IMR-90 (cell line): Measurements from ENCODE around the gene HS6ST2. TPM values are rescaled to one million over a fixed set of nuclear protein-coding genes. Genes with fewer than 3 reads are reported as not detected.

ENCODE experiments used
- ATAC-seq: fragments of 200-7000 bp; cut with Tn5 transposase; 2 replicates; pipeline ENCODE4 v1.9.1; 2020; ENCODE audit warnings: low read depth, mild to moderate bottlenecking, moderate library complexity
- BruUV-seq: library from RNA; stranded (reverse); fragments of 400-500 nt; replicated peaks from 2 replicates; lab custom pipeline; 2021; lab: Mats Ljungman, UMichigan
- CTCF ChIA-PET: fragments of 300-600 bp; formaldehyde crosslinking; extraction: SDS; loops from one replicate; lab custom pipeline; 2021; ENCODE audit warnings: antibody characterized with exemption; lab: Yijun Ruan, JAX
- POLR2A ChIA-PET: fragments of 300-600 bp; sonication (Branson Sonifier 250); formaldehyde crosslinking; loops from one replicate; lab custom pipeline; 2022; ENCODE audit warnings: antibody characterized with exemption; ENCODE audit not compliant: unreplicated experiment; lab: Charles Lee
- DNase-seq: peaks from one replicate; pipeline ENCODE4 v3.0.0; 2013
- H2AFZ ChIP-seq: replicated peaks from 2 replicates; pipeline ENCODE3; 2013; ENCODE audit warnings: low read length, mild to moderate bottlenecking; ENCODE audit not compliant: poor library complexity
- H2AK5ac ChIP-seq: 2 replicates; pipeline ENCODE4 v1.6.1; 2013; ENCODE audit warnings: low read depth, low read length, inconsistent platforms
- H2AK9ac ChIP-seq: replicated peaks from 2 replicates; pipeline ENCODE3; 2013; ENCODE audit warnings: mild to moderate bottlenecking, low read depth, low read length, moderate library complexity; ENCODE audit not compliant: poor library complexity
- H2BK120ac ChIP-seq: 2 replicates; pipeline ENCODE4 v1.6.1; 2013; ENCODE audit warnings: low read depth, low read length, inconsistent platforms
- H2BK15ac ChIP-seq: 3 replicates; pipeline ENCODE4 v1.6.1; 2013; ENCODE audit warnings: low read depth, low read length, inconsistent platforms
- H2BK20ac ChIP-seq: 2 replicates; pipeline ENCODE4 v1.6.1; 2013; ENCODE audit warnings: low read depth, mild to moderate bottlenecking, inconsistent platforms, low read length, moderate library complexity
- H2BK5ac ChIP-seq: 2 replicates; pipeline ENCODE4 v1.6.1; 2013; ENCODE audit warnings: mild to moderate bottlenecking, low read depth, low read length, inconsistent platforms; ENCODE audit not compliant: poor library complexity, severe bottlenecking
- H3K14ac ChIP-seq: replicated peaks from 2 replicates; pipeline ENCODE4 v1.6.1; 2013; ENCODE audit warnings: low read depth, low read length, inconsistent platforms
- H3K18ac ChIP-seq: 2 replicates; pipeline ENCODE4 v1.6.1; 2013; ENCODE audit warnings: low read depth, low read length, control low read depth
- H3K23ac ChIP-seq: 2 replicates; pipeline ENCODE4 v1.6.1; 2013; ENCODE audit warnings: low read depth, low read length, inconsistent platforms
- H3K27ac ChIP-seq: 2 replicates; pipeline ENCODE4 v1.5.1; 2013; ENCODE audit warnings: mild to moderate bottlenecking, control low read depth, low read length; ENCODE audit not compliant: insufficient read depth
- H3K27me3 ChIP-seq: 2 replicates; pipeline ENCODE4 v1.6.1; 2013; ENCODE audit warnings: low read length; ENCODE audit not compliant: control insufficient read depth, insufficient read depth
- H3K36me3 ChIP-seq: 2 replicates; pipeline ENCODE4 v1.6.1; 2013; ENCODE audit warnings: low read length, mixed read lengths; ENCODE audit not compliant: control insufficient read depth, insufficient read depth
- H3K4ac ChIP-seq: 2 replicates; pipeline ENCODE4 v1.6.1; 2013; ENCODE audit warnings: low read depth, low read length, inconsistent platforms
- H3K4me1 ChIP-seq: 2 replicates; pipeline ENCODE4 v1.6.1; 2013; ENCODE audit warnings: low read length, mixed read lengths; ENCODE audit not compliant: control insufficient read depth, insufficient read depth
- H3K4me2 ChIP-seq: 2 replicates; pipeline ENCODE4 v1.6.1; 2013; ENCODE audit warnings: low read depth, mild to moderate bottlenecking, control low read depth, low read length, moderate library complexity
- H3K4me3 ChIP-seq: 2 replicates; pipeline ENCODE4 v1.5.1; 2013; ENCODE audit warnings: low read depth, mild to moderate bottlenecking, control low read depth, low read length, moderate library complexity; ENCODE audit not compliant: insufficient read depth
- H3K56ac ChIP-seq: 2 replicates; pipeline ENCODE4 v1.6.1; 2013; ENCODE audit warnings: low read length, inconsistent platforms; ENCODE audit not compliant: insufficient read depth; ENCODE audit errors: extremely low read depth
- H3K79me1 ChIP-seq, 2 experiments: 2 replicates each; pipeline ENCODE4 v1.6.1; 2013; ENCODE audit warnings: low read length in 2 of 2, inconsistent platforms in 1 of 2, low read depth in 1 of 2
- H3K9ac ChIP-seq: 2 replicates; pipeline ENCODE4 v1.6.1; 2013; ENCODE audit warnings: low read depth, low read length, control low read depth
- H3K9me1 ChIP-seq: 2 replicates; pipeline ENCODE4 v1.6.1; 2013; ENCODE audit warnings: low read length, inconsistent platforms; ENCODE audit not compliant: insufficient read depth
- H3K9me3 ChIP-seq: 2 replicates; pipeline ENCODE4 v1.6.1; 2013; ENCODE audit warnings: low read length; ENCODE audit not compliant: control insufficient read depth, insufficient read depth
- H4K20me1 ChIP-seq: 2 replicates; pipeline ENCODE4 v1.6.1; 2013; ENCODE audit warnings: low read length, inconsistent platforms; ENCODE audit not compliant: insufficient read depth
- H4K5ac ChIP-seq: 2 replicates; pipeline ENCODE4 v1.6.1; 2013; ENCODE audit warnings: mild to moderate bottlenecking, low read depth, low read length, control low read depth
- H4K8ac ChIP-seq, 2 experiments: 2 replicates each; pipeline ENCODE4 v1.6.1; 2013; ENCODE audit warnings: low read depth in 2 of 2, low read length in 2 of 2, control low read depth in 1 of 2, inconsistent platforms in 1 of 2
- H4K91ac ChIP-seq: 2 replicates; pipeline ENCODE4 v1.6.1; 2013; ENCODE audit warnings: low read depth, low read length, inconsistent platforms; ENCODE audit not compliant: insufficient read depth
- BHLHE40 ChIP-seq: fragments of 150-350 bp; IDR thresholded peaks from 2 replicates; pipeline ENCODE4 v1.6.1; 2016; ENCODE audit warnings: mild to moderate bottlenecking, low read depth, low read length
- CEBPB ChIP-seq: IDR thresholded peaks from 2 replicates; pipeline ENCODE4 v1.6.1; 2012; ENCODE audit warnings: low read depth, low read length, improper control_type of control experiment
- CHD1 ChIP-seq: IDR thresholded peaks from 2 replicates; pipeline ENCODE4 v1.6.1; 2012; ENCODE audit warnings: low read depth, low read length, improper control_type of control experiment
- FOS ChIP-seq: fragments of 150-350 bp; IDR thresholded peaks from 2 replicates; pipeline ENCODE4 v1.6.1; 2016; ENCODE audit warnings: low read depth, low read length
- MAFK ChIP-seq: IDR thresholded peaks from 2 replicates; pipeline ENCODE4 v1.6.1; 2012; ENCODE audit warnings: low read depth, low read length, improper control_type of control experiment
- MAZ ChIP-seq: IDR thresholded peaks from 2 replicates; pipeline ENCODE4 v1.6.1; 2012; ENCODE audit warnings: low read depth, mild to moderate bottlenecking, low read length, improper control_type of control experiment, moderate library complexity, borderline replicate concordance
- MXI1 ChIP-seq: IDR thresholded peaks from 2 replicates; pipeline ENCODE4 v1.6.1; 2012; ENCODE audit warnings: low read depth, mild to moderate bottlenecking, low read length, moderate library complexity, borderline replicate concordance
- NFE2L2 ChIP-seq: fragments of 150-350 bp; IDR thresholded peaks from 2 replicates; pipeline ENCODE4 v1.6.1; 2016; ENCODE audit warnings: low read depth, mild to moderate bottlenecking, low read length
- POLR2A ChIP-seq: IDR thresholded peaks from 2 replicates; pipeline ENCODE4 v1.6.1; 2012; ENCODE audit warnings: mild to moderate bottlenecking, low read depth, low read length
- RAD21 ChIP-seq: IDR thresholded peaks from 2 replicates; pipeline ENCODE4 v1.6.1; 2012; ENCODE audit warnings: low read length, improper control_type of control experiment
- RCOR1 ChIP-seq: IDR thresholded peaks from 2 replicates; pipeline ENCODE4 v1.6.1; 2012; ENCODE audit warnings: mild to moderate bottlenecking, low read length, improper control_type of control experiment; ENCODE audit not compliant: insufficient replicate concordance
- RFX5 ChIP-seq: IDR thresholded peaks from 2 replicates; pipeline ENCODE4 v1.8.0; 2012; ENCODE audit warnings: low read depth, mild to moderate bottlenecking, low read length, moderate library complexity
- SMC3 ChIP-seq: fragments of 150-350 bp; IDR thresholded peaks from 2 replicates; pipeline ENCODE4 v1.6.1; 2016; ENCODE audit warnings: low read depth, mild to moderate bottlenecking, antibody characterized with exemption, low read length, moderate library complexity
- WGBS, 2 experiments: methylation state at CpG; one replicate each; pipeline versions ENCODE4 v1.1.5 to v1.1.7; 2013; ENCODE audit warnings: missing lambda C conversion rate in 2 of 2; ENCODE audit not compliant: insufficient read length in 1 of 2; ENCODE audit errors: extremely low coverage in 2 of 2; 5-methylcytosine and 5-hydroxymethylcytosine counted together
- dilution Hi-C: fragments of 300-500 bp; cut with HindIII; formaldehyde crosslinking; loops from one replicate; pipeline ENCODE4 v1.14.3; 2018; ENCODE audit warnings: low sequenced_read_pairs; ENCODE audit not compliant: unreplicated experiment
- in situ Hi-C: fragments of 300-500 bp; cut with MboI; formaldehyde crosslinking; loops from 3 replicates; pipeline ENCODE4 v1.14.3; 2019; ENCODE audit warnings: low sequenced_read_pairs, inconsistent platforms, mixed read lengths
- intact Hi-C: fragments of 100-400 bp; cut with micrococcal nuclease; formaldehyde crosslinking; loops from 2 replicates; pipeline ENCODE4 v1.10.0; 2022
- polyA plus RNA-seq, 3 experiments: library from polyadenylated mRNA; depleted of rRNA; stranded (reverse); fragments of >200 nt; gene quantifications; 2 replicates each; pipeline ENCODE4 v1.2.3, GENCODE V29; 2012; ENCODE audit warnings: low replicate concordance in 1 of 3
- total RNA-seq: library from RNA; depleted of rRNA; stranded (reverse); fragments of >200 nt; gene quantifications from 2 replicates; pipeline ENCODE4 v1.2.3, GENCODE V29; 2012
- TF ChIP-seq, protein P1 (sequence below): fragments of 150-350 bp; IDR thresholded peaks from 2 replicates; pipeline ENCODE4 v1.6.1; 2017; ENCODE audit warnings: mild to moderate bottlenecking, antibody characterized with exemption, low read length, low read depth
- TF ChIP-seq, protein P2 (sequence below): fragments of 150-350 bp; IDR thresholded peaks from 2 replicates; pipeline ENCODE4 v1.6.1; 2016; ENCODE audit warnings: low read depth, mild to moderate bottlenecking, low read length, moderate library complexity, borderline replicate concordance
- TF ChIP-seq, protein P3 (sequence below): conservative IDR thresholded peaks from 2 replicates; pipeline ENCODE4 v1.5.1; 2012; ENCODE audit warnings: mild to moderate bottlenecking, low read depth, low read length, improper control_type of control experiment

Gene HS6ST2
- total and polyA plus RNA-seq, 2 of the 4 experiments (the other 2 are of a cell fraction) = not detected

- dilution Hi-C loops = no loop called here
- POLR2A ChIA-PET = no interaction called here
These were observed 199.7 kb downstream of the HS6ST2 start for GRCh38 chrX:132758759-132759158.

More at GRCh38 chrX:132758759-132759158, 199.7 kb downstream of the HS6ST2 start:
- H4K8ac ChIP-seq = no peak overlapping the region
- H3K14ac ChIP-seq = no peak overlapping the region
- no peak overlapping the region for H4K5ac ChIP-seq
- WGBS, 2 experiments = 70% methylated on average over 2 of the region's 4 CpGs; no CpG with 5 or more reads in 1 of the 2 experiments
- TF ChIP-seq MXI1 = no peak
- TF ChIP-seq RCOR1 = no peak
- TF ChIP-seq CHD1 = no peak
- no peak for TF ChIP-seq NFE2L2
- TF ChIP-seq, protein P1, sequence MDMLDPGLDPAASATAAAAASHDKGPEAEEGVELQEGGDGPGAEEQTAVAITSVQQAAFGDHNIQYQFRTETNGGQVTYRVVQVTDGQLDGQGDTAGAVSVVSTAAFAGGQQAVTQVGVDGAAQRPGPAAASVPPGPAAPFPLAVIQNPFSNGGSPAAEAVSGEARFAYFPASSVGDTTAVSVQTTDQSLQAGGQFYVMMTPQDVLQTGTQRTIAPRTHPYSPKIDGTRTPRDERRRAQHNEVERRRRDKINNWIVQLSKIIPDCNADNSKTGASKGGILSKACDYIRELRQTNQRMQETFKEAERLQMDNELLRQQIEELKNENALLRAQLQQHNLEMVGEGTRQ = no peak
- no peak for TF ChIP-seq RAD21
- TF ChIP-seq MAFK = no peak
- no peak for TF ChIP-seq CEBPB
- no peak for TF ChIP-seq MAZ
- TF ChIP-seq RFX5 = no peak
- TF ChIP-seq, protein P2, sequence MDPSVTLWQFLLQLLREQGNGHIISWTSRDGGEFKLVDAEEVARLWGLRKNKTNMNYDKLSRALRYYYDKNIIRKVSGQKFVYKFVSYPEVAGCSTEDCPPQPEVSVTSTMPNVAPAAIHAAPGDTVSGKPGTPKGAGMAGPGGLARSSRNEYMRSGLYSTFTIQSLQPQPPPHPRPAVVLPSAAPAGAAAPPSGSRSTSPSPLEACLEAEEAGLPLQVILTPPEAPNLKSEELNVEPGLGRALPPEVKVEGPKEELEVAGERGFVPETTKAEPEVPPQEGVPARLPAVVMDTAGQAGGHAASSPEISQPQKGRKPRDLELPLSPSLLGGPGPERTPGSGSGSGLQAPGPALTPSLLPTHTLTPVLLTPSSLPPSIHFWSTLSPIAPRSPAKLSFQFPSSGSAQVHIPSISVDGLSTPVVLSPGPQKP = no peak
- TF ChIP-seq BHLHE40 = no peak
- TF ChIP-seq FOS = no peak
- no peak for TF ChIP-seq SMC3
- TF ChIP-seq, protein P3, sequence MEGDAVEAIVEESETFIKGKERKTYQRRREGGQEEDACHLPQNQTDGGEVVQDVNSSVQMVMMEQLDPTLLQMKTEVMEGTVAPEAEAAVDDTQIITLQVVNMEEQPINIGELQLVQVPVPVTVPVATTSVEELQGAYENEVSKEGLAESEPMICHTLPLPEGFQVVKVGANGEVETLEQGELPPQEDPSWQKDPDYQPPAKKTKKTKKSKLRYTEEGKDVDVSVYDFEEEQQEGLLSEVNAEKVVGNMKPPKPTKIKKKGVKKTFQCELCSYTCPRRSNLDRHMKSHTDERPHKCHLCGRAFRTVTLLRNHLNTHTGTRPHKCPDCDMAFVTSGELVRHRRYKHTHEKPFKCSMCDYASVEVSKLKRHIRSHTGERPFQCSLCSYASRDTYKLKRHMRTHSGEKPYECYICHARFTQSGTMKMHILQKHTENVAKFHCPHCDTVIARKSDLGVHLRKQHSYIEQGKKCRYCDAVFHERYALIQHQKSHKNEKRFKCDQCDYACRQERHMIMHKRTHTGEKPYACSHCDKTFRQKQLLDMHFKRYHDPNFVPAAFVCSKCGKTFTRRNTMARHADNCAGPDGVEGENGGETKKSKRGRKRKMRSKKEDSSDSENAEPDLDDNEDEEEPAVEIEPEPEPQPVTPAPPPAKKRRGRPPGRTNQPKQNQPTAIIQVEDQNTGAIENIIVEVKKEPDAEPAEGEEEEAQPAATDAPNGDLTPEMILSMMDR = no peak
- TF ChIP-seq POLR2A = no peak
- no peak overlapping the region for H2BK20ac ChIP-seq
- BruUV-seq = no TSS peak
- H2BK15ac ChIP-seq = no peak overlapping the region
- H3K23ac ChIP-seq = no peak overlapping the region
- CTCF ChIA-PET = no interaction called here
- in situ Hi-C loops = no loop called here
- no peaks in the 10 kb centered on the region for H4K20me1 ChIP-seq
- no peak overlapping the region for H3K9ac ChIP-seq
- no peak overlapping the region for H2BK120ac ChIP-seq
- no peaks in the 10 kb centered on the region for H3K4me1 ChIP-seq
- peak overlapping the region; percentile 24 for H2AFZ ChIP-seq
- H3K4ac ChIP-seq = no peak overlapping the region
- H3K27ac ChIP-seq = no peak overlapping the region
- DNase-seq (no peak), ATAC-seq (no peak)
- H4K91ac ChIP-seq = no peak overlapping the region
- no peaks in the 10 kb centered on the region for H3K36me3 ChIP-seq
- no peak overlapping the region for H2AK5ac ChIP-seq
- no peak overlapping the region for H3K18ac ChIP-seq
- no peaks in the 10 kb centered on the region for H3K9me3 ChIP-seq
- no peak overlapping the region for H3K4me2 ChIP-seq
- intact Hi-C loops = no loop called here
- no peaks in the 10 kb centered on the region for H3K9me1 ChIP-seq
- H3K27me3 ChIP-seq = no peaks in the 10 kb centered on the region; the same call in none of the 2 replicates
- H3K4me3 ChIP-seq = no peak overlapping the region
- no peak overlapping the region for H2AK9ac ChIP-seq
- no peak overlapping the region for H3K56ac ChIP-seq
- H2BK5ac ChIP-seq = no peak overlapping the region
- H3K79me1 ChIP-seq = no peaks in the 10 kb centered on the region
